Mesendoderm (in vitro differentiated cells): ENCODE results near the gene PPP4R3B.

ENCODE experiments used
- DNase-seq: peaks from one replicate; pipeline ENCODE4 v3.0.0; 2013
- H2AK5ac ChIP-seq: 2 replicates; pipeline ENCODE4 v1.6.1; 2013; ENCODE audit warnings: low read length, inconsistent platforms
- H2BK120ac ChIP-seq: 2 replicates; pipeline ENCODE4 v1.6.1; 2013; ENCODE audit warnings: low read depth, mild to moderate bottlenecking, low read length, moderate library complexity, mixed read lengths
- H2BK15ac ChIP-seq: replicated peaks from 2 replicates; pipeline ENCODE4 v1.6.1; 2013; ENCODE audit warnings: low read depth, mild to moderate bottlenecking, moderate library complexity
- H2BK5ac ChIP-seq: 2 replicates; pipeline ENCODE4 v1.6.1; 2013; ENCODE audit warnings: low read length, inconsistent platforms
- H3K18ac ChIP-seq: 2 replicates; pipeline ENCODE4 v1.6.1; 2013; ENCODE audit warnings: mild to moderate bottlenecking, low read length, mixed read lengths
- H3K23ac ChIP-seq: one replicate; pipeline ENCODE4 v1.6.1; 2013; ENCODE audit warnings: low read length
- H3K27ac ChIP-seq: 2 replicates; pipeline ENCODE4 v1.5.1; 2013; ENCODE audit warnings: low read depth, mild to moderate bottlenecking, inconsistent platforms, low read length, moderate library complexity
- H3K27me3 ChIP-seq: 2 replicates; pipeline ENCODE4 v1.6.1; 2013; ENCODE audit warnings: low read length, control low read depth, mild to moderate bottlenecking, inconsistent platforms; ENCODE audit not compliant: insufficient read depth, poor library complexity
- H3K36me3 ChIP-seq: 2 replicates; pipeline ENCODE4 v1.6.1; 2013; ENCODE audit warnings: low read length, inconsistent platforms; ENCODE audit not compliant: control insufficient read depth, insufficient read depth
- H3K4ac ChIP-seq: one replicate; pipeline ENCODE4 v1.6.1; 2013; ENCODE audit warnings: low read depth, mild to moderate bottlenecking, low read length, moderate library complexity
- H3K4me1 ChIP-seq: 2 replicates; pipeline ENCODE4 v1.6.1; 2013; ENCODE audit warnings: low read depth, low read length, inconsistent platforms; ENCODE audit not compliant: control insufficient read depth
- H3K4me2 ChIP-seq: 2 replicates; pipeline ENCODE4 v1.6.1; 2013; ENCODE audit warnings: low read length
- H3K4me3 ChIP-seq: 2 replicates; pipeline ENCODE4 v1.5.1; 2013; ENCODE audit warnings: mild to moderate bottlenecking, low read length
- H3K56ac ChIP-seq: one replicate; pipeline ENCODE4 v1.6.1; 2013; ENCODE audit warnings: low read length
- H3K79me1 ChIP-seq: 2 replicates; pipeline ENCODE4 v1.6.1; 2013; ENCODE audit warnings: low read length, inconsistent platforms
- H3K79me2 ChIP-seq: 2 replicates; pipeline ENCODE4 v1.6.1; 2013; ENCODE audit warnings: mild to moderate bottlenecking, low read length; ENCODE audit not compliant: control insufficient read depth, insufficient read depth
- H3K9ac ChIP-seq: 2 replicates; pipeline ENCODE4 v1.6.1; 2013; ENCODE audit warnings: low read length, inconsistent platforms
- H4K5ac ChIP-seq: one replicate; pipeline ENCODE4 v1.6.1; 2013; ENCODE audit warnings: low read length
- H4K8ac ChIP-seq: one replicate; pipeline ENCODE4 v1.6.1; 2013; ENCODE audit warnings: low read depth, mild to moderate bottlenecking, control low read depth, low read length, moderate library complexity
- WGBS: extraction: QIAGEN DNeasy Blood & Tissue Kit; methylation state at CpG from one replicate; pipeline ENCODE4 v1.1.7; 2013; ENCODE audit warnings: low lambda C conversion rate, missing lambda C conversion rate; ENCODE audit not compliant: insufficient coverage; ENCODE audit errors: extremely low coverage; 5-methylcytosine and 5-hydroxymethylcytosine counted together

Gene PPP4R3B

GRCh38 chr2:55627915-55628314 is 10.5 kb upstream of the PPP4R3B start:
- Histone ChIP-seq H3K56ac (no peak overlapping the region), H3K27ac (no peak overlapping the region), H3K27me3 (no peaks in the 10 kb centered on the region), H3K9ac (no peak overlapping the region), H3K4me3 (no peak overlapping the region), H2BK120ac (no peak overlapping the region), H2BK15ac (no peak overlapping the region), H3K36me3 (no peaks in the 10 kb centered on the region), H3K4ac (no peak overlapping the region), H3K79me1 (peaks cover under 1% of the 10 kb centered on the region), H3K4me2 (no peak overlapping the region), H4K8ac (no peak overlapping the region), H3K79me2 (no peaks in the 10 kb centered on the region), H2AK5ac (no peak overlapping the region), H3K18ac (no peak overlapping the region), H4K5ac (no peak overlapping the region), H2BK5ac (no peak overlapping the region), H3K4me1 (no peaks in the 10 kb centered on the region), H3K23ac (no peak overlapping the region)
- WGBS, result no CpG with 5 or more reads among the region's 1 CpG
- DNase-seq, result no peak

DNA sequence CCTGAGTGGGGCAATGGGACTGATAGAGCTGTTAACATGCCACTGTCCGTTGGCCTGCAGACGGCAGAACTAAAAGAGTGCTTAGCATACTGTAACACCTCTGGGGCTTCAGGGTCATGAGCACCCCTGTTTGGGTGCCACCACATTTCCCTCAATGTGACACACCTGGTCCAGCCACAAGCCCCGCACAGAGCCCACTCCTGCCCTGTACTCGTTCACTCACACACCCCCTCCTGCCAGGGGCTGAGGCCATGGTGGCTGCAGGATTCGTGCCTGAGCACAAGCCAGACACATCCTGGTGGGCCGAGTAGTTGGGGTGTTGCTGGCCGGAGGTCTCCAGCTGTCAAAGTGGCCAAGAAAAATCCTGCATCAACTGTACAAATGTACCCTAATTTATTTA is 4.4 kb upstream of the PPP4R3B start:
- Histone ChIP-seq H3K4me2 (no peak overlapping the region), H3K4me1 (peaks cover 2% of the 10 kb centered on the region), H3K9ac (no peak overlapping the region), H4K8ac (no peak overlapping the region), H3K27me3 (no peaks in the 10 kb centered on the region), H3K79me2 (peaks cover 25% of the 10 kb centered on the region), H3K27ac (no peak overlapping the region), H3K56ac (no peak overlapping the region), H2BK5ac (no peak overlapping the region), H2BK15ac (no peak overlapping the region), H2AK5ac (no peak overlapping the region), H4K5ac (no peak overlapping the region), H2BK120ac (no peak overlapping the region), H3K18ac (no peak overlapping the region), H3K4ac (no peak overlapping the region), H3K36me3 (no peaks in the 10 kb centered on the region), H3K23ac (no peak overlapping the region), H3K79me1 (peaks cover 18% of the 10 kb centered on the region), H3K4me3 (no peak overlapping the region)
- DNase-seq, result no peak
- no CpG with 5 or more reads among the region's 7 CpGs for WGBS

DNA sequence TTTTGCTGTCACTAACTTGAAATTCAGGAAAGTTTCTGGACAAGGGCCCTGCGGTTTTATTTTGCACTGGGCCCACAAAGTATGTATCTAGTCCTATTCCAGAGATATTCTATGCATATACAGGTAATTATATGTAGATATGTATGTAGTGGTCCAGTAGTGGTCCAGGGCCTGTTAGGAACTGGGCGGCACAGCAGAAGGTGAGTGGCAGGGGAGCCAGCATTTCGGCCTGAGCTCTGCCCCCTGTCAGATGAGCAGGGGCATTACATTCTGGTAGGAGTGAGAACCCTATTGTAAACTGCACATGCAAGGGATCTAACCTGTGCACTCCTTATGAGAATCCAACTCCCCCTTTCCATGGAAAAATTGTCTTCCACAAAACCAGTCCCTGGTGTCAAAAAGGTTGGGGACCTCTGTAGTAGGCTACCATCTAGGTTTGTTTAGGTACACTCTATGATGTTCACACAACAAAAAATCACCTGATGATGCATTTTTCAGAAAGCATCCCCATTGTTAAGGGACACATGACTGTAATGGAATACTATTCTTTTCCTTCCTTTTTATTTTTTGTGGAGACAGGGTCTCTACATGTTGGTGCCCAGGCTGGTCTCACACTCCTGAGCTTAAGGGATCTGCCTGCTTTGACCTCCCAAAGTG is 2.8 kb upstream of the PPP4R3B start:
- H2BK15ac ChIP-seq, result no peak overlapping the region
- no peak overlapping the region for H3K4me2 ChIP-seq
- H3K23ac ChIP-seq, result no peak overlapping the region
- H3K79me1 ChIP-seq, result peaks cover 18% of the 10 kb centered on the region
- H3K4me1 ChIP-seq, result peaks cover 2% of the 10 kb centered on the region
- no peak overlapping the region for H2BK120ac ChIP-seq
- H3K4me3 ChIP-seq, result no peak overlapping the region
- no peak overlapping the region for H4K5ac ChIP-seq
- WGBS, result no CpG with 5 or more reads among the region's 3 CpGs
- H3K36me3 ChIP-seq, result no peaks in the 10 kb centered on the region
- H4K8ac ChIP-seq, result no peak overlapping the region
- peaks cover 34% of the 10 kb centered on the region for H3K79me2 ChIP-seq
- H3K9ac ChIP-seq, result no peak overlapping the region
- no peak overlapping the region for H3K27ac ChIP-seq
- no peak overlapping the region for H3K18ac ChIP-seq
- H2AK5ac ChIP-seq, result no peak overlapping the region
- no peak overlapping the region for H3K4ac ChIP-seq
- H3K56ac ChIP-seq, result no peak overlapping the region
- no peaks in the 10 kb centered on the region for H3K27me3 ChIP-seq
- no peak overlapping the region for H2BK5ac ChIP-seq
- DNase-seq, result peak; percentile 51

DNA sequence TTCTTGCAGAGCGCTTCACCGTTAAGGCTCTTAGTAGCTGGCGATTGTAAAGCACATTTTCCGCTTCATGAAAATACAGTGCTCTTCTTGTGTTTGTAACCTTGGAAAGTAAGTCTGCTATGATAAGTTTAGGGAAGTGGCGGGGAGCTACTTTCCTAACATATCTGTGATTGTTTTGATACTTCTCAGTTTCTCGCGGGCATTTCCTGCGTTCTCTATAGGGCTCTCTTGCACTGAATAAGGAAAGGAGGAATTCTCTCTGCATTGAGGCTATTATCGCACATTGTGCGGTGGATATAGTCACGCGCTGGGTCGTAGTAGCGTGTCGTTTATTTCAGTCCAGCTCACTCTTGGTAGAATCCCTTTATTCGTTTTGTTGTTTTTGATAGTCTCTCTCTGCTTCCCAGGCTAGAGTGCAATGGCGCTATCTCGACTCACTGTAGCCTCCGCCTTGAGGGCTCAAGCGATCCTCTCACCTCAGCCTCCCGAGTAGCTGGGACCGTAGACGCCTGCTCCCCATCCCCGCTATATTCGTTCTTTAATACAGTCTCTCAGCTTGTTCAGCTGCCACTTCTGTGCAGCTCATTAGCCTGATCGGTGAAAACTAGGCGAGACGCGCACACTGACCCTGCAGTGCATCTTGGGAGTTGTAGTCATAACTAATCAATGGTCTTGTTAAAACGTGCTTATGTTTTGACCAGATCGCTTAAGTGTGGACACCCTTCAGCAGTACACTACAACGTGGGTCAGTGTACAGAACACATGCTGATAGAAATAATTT is 1.0 kb upstream of the PPP4R3B start:
- Histone ChIP-seq H3K4me3 (peak overlapping the region; percentile 96), H3K23ac (no peak overlapping the region), H2BK5ac (no peak overlapping the region), H3K56ac (peak overlapping the region; percentile 98), H4K5ac (no peak overlapping the region), H2AK5ac (no peak overlapping the region), H3K4me1 (peaks cover 2% of the 10 kb centered on the region), H3K79me2 (peaks cover 34% of the 10 kb centered on the region), H3K9ac (peak overlapping the region; percentile 99), H3K27me3 (no peaks in the 10 kb centered on the region), H3K79me1 (peaks cover 18% of the 10 kb centered on the region), H2BK120ac (no peak overlapping the region), H3K4me2 (peak overlapping the region; percentile 58), H3K27ac (peak overlapping the region; percentile 1), H4K8ac (no peak overlapping the region), H3K18ac (no peak overlapping the region), H3K4ac (no peak overlapping the region), H2BK15ac (no peak overlapping the region), H3K36me3 (no peaks in the 10 kb centered on the region)
- peak; percentile 61 for DNase-seq
- no CpG with 5 or more reads among the region's 32 CpGs for WGBS

GRCh38 chr2:55618025-55618274 is 528 bp upstream of the PPP4R3B start:
- H2AK5ac ChIP-seq, result no peak overlapping the region
- peak overlapping the region; percentile 98 for H3K56ac ChIP-seq
- peaks cover 2% of the 10 kb centered on the region for H3K4me1 ChIP-seq
- H3K4ac ChIP-seq, result no peak overlapping the region
- DNase-seq, result no peak
- H2BK120ac ChIP-seq, result no peak overlapping the region
- peak overlapping the region; percentile 82 for H4K5ac ChIP-seq
- no peak overlapping the region for H2BK5ac ChIP-seq
- no peak overlapping the region for H3K23ac ChIP-seq
- no CpG with 5 or more reads among the region's 10 CpGs for WGBS
- H3K4me3 ChIP-seq, result peak overlapping the region; percentile 96
- peak overlapping the region; percentile 58 for H3K4me2 ChIP-seq
- peak overlapping the region; percentile 99 for H3K9ac ChIP-seq
- peaks cover 18% of the 10 kb centered on the region for H3K79me1 ChIP-seq
- no peak overlapping the region for H2BK15ac ChIP-seq
- no peak overlapping the region for H4K8ac ChIP-seq
- peak overlapping the region; percentile 27 for H3K27ac ChIP-seq
- H3K79me2 ChIP-seq, result peaks cover 34% of the 10 kb centered on the region
- no peak overlapping the region for H3K18ac ChIP-seq
- H3K36me3 ChIP-seq, result no peaks in the 10 kb centered on the region
- no peaks in the 10 kb centered on the region for H3K27me3 ChIP-seq
